ENCODE data around the gene ERG. TPM values are rescaled to one million over a fixed set of nuclear protein-coding genes. Genes with fewer than 3 reads are reported as not detected.

ERG gene
- total RNA-seq, 1 experiment from 2014 or later, result not detected

DNA sequence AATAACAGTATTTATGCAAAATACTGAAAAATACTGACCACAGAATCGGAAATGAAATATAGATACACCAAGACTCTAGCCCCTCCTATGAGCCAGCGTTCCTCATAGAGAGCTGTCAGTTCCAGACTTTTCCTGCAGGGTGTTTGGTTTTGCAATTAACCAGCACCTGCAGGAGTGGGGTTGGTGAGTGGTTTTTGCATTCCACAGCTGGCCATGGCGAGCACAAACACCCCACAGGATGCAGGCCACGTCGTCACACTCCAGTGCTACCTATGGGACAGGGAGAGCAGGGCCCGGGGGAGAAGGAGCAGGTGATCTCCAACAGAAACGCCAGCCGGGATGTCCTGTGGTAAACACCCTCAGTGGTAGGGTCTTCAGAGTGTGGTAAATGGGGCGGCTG, 94.1 kb downstream of the ERG start:
- H3K9me3 ChIP-seq (ENCODE audit: low read length), result no peaks in the 10 kb centered on the region
- H4K20me1 ChIP-seq (ENCODE audit: low read length), result no peaks in the 10 kb centered on the region
- H3K79me2 ChIP-seq (ENCODE audit: low read length), result no peaks in the 10 kb centered on the region
- H2AFZ ChIP-seq (ENCODE audit: low read length), result no peak overlapping the region
- H3K4me3 ChIP-seq (ENCODE audit: low read length), result no peak overlapping the region
- H3K36me3 ChIP-seq (ENCODE audit: low read depth, low read length), result no peaks in the 10 kb centered on the region
- intact Hi-C loops (cut with micrococcal nuclease), result no loop called here
- H3K4me2 ChIP-seq (ENCODE audit: low read length), result no peak overlapping the region
- no peaks in the 10 kb centered on the region for H3K4me1 ChIP-seq (ENCODE audit: insufficient read depth, low read length)
- TF ChIP-seq, protein P1, sequence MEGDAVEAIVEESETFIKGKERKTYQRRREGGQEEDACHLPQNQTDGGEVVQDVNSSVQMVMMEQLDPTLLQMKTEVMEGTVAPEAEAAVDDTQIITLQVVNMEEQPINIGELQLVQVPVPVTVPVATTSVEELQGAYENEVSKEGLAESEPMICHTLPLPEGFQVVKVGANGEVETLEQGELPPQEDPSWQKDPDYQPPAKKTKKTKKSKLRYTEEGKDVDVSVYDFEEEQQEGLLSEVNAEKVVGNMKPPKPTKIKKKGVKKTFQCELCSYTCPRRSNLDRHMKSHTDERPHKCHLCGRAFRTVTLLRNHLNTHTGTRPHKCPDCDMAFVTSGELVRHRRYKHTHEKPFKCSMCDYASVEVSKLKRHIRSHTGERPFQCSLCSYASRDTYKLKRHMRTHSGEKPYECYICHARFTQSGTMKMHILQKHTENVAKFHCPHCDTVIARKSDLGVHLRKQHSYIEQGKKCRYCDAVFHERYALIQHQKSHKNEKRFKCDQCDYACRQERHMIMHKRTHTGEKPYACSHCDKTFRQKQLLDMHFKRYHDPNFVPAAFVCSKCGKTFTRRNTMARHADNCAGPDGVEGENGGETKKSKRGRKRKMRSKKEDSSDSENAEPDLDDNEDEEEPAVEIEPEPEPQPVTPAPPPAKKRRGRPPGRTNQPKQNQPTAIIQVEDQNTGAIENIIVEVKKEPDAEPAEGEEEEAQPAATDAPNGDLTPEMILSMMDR (conservative IDR thresholded peaks at IDR 0.05; ENCODE audit: low read depth, low read length), result no peak
- TF ChIP-seq EZH2phosphoT487 (IDR thresholded peaks at IDR 0.05; ENCODE audit: borderline replicate concordance, low read length) (no peak), EZH2 (IDR thresholded peaks at IDR 0.05; ENCODE audit: low read length, unreplicated experiment) (no peak)
- H3K9me2 ChIP-seq (replicated peaks; ENCODE audit: low read length), result no peaks in the 10 kb centered on the region
- DNase-seq (no peak), ATAC-seq (no peak)
- H3K9ac ChIP-seq (ENCODE audit: low read length), result no peak overlapping the region
- H3F3A ChIP-seq (ENCODE audit: low read length, unreplicated experiment), result no peaks in the 10 kb centered on the region
- ChIA-PET CTCF (no interaction called here), POLR2A (ENCODE audit: unreplicated experiment) (interaction anchor here (0.7 kb wide), 1 partner anchor 676 kb away, joined by 6 read pairs; no protein-coding TSS in a partner anchor)
- H3K27me3 ChIP-seq (ENCODE audit: low read length), result peaks cover 67% of the 10 kb centered on the region
- no peak overlapping the region for H3K27ac ChIP-seq (ENCODE audit: low read length)
- BruUV-seq (replicated peaks), result no TSS peak

DNA sequence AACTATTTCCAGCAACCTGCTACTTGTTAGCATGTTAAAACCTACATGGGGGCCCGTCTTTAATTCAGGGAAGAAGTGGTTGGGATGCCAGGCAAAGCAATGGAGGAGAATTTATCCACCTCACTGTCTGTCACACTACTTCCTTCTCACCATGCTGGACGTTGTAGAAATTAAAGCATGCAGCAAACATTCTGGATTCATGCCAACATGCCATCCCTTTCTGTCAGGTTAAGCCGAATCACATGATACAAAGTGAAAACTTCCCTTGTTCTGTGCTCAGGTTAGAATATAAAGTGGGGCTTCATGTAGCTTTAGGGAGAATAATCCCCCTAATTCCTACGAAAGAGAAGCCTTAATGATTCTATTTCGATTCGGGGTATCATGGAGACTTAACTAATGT, 95.5 kb downstream of the ERG start:
- H3K9me3 ChIP-seq (ENCODE audit: low read length), result no peaks in the 10 kb centered on the region
- no peak overlapping the region for H2AFZ ChIP-seq (ENCODE audit: low read length)
- H3K9ac ChIP-seq (ENCODE audit: low read length), result no peak overlapping the region
- ChIA-PET POLR2A (ENCODE audit: unreplicated experiment) (no interaction called here), CTCF (no interaction called here)
- BruUV-seq (replicated peaks), result no TSS peak
- TF ChIP-seq, protein P1 (conservative IDR thresholded peaks at IDR 0.05; ENCODE audit: low read depth, low read length), result no peak
- H3K27me3 ChIP-seq (ENCODE audit: low read length), result peaks cover 66% of the 10 kb centered on the region
- no peak overlapping the region for H3K27ac ChIP-seq (ENCODE audit: low read length)
- H3F3A ChIP-seq (ENCODE audit: low read length, unreplicated experiment), result no peaks in the 10 kb centered on the region
- no peaks in the 10 kb centered on the region for H3K4me1 ChIP-seq (ENCODE audit: insufficient read depth, low read length)
- intact Hi-C loops (cut with micrococcal nuclease), result no loop called here
- H3K4me3 ChIP-seq (ENCODE audit: low read length), result no peak overlapping the region
- H3K9me2 ChIP-seq (replicated peaks; ENCODE audit: low read length), result no peaks in the 10 kb centered on the region
- DNase-seq (no peak), ATAC-seq (no peak)
- no peaks in the 10 kb centered on the region for H3K79me2 ChIP-seq (ENCODE audit: low read length)
- H3K36me3 ChIP-seq (ENCODE audit: low read depth, low read length), result no peaks in the 10 kb centered on the region
- no peak overlapping the region for H3K4me2 ChIP-seq (ENCODE audit: low read length)
- H4K20me1 ChIP-seq (ENCODE audit: low read length), result no peaks in the 10 kb centered on the region

DNA sequence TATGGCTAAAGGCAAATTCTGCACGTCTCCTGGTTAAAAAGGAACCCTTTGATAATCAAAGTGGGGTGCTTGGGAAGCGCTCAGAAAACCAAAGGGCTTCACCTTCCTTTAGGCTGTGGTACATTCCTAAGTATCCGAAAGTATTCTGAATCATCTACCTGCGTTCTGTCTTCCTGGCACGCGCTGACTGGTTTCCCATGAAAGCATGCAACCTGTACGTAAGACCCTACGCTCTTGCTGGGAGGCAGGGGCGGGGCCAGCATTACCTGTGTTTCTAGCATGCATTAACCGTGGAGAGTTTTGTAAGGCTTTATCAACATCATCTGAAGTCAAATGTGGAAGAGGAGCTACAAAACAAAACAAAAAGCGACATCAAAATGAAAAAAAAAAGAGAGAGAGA, 96.0 kb downstream of the ERG start:
- Histone ChIP-seq H3K9ac (ENCODE audit: low read length) (no peak overlapping the region), H3K9me2 (replicated peaks; ENCODE audit: low read length) (no peaks in the 10 kb centered on the region), H3K27ac (ENCODE audit: low read length) (no peak overlapping the region), H3K36me3 (ENCODE audit: low read depth, low read length) (no peaks in the 10 kb centered on the region), H3K79me2 (ENCODE audit: low read length) (no peaks in the 10 kb centered on the region), H3K27me3 (ENCODE audit: low read length) (peaks cover 69% of the 10 kb centered on the region), H3K4me3 (ENCODE audit: low read length) (no peak overlapping the region), H3K4me2 (ENCODE audit: low read length) (no peak overlapping the region), H3K9me3 (ENCODE audit: low read length) (no peaks in the 10 kb centered on the region), H3K4me1 (ENCODE audit: insufficient read depth, low read length) (no peaks in the 10 kb centered on the region), H3F3A (ENCODE audit: low read length, unreplicated experiment) (no peaks in the 10 kb centered on the region), H2AFZ (ENCODE audit: low read length) (no peak overlapping the region), H4K20me1 (ENCODE audit: low read length) (no peaks in the 10 kb centered on the region)
- ATAC-seq (no peak), DNase-seq (no peak)
- intact Hi-C loops (cut with micrococcal nuclease), result no loop called here
- BruUV-seq (replicated peaks), result no TSS peak
- CTCF ChIA-PET, result no interaction called here
- TF ChIP-seq, protein P1 (conservative IDR thresholded peaks at IDR 0.05; ENCODE audit: low read depth, low read length), result no peak
- TF ChIP-seq EZH2 (IDR thresholded peaks at IDR 0.05; ENCODE audit: low read length, unreplicated experiment) (no peak), EZH2phosphoT487 (IDR thresholded peaks at IDR 0.05; ENCODE audit: borderline replicate concordance, low read length) (no peak)
- POLR2A ChIA-PET (ENCODE audit: unreplicated experiment), result no interaction called here
